ENCODE results near the gene DENND1A. TPM values are rescaled to one million over a fixed set of nuclear protein-coding genes. Genes with fewer than 3 reads are reported as not detected.

DENND1A gene
- total and polyA plus RNA-seq, 2 of the 13 experiments (the other 11 are each of a cell fraction or from before 2014, with no cell fraction given), result 14.8 to 30.1 TPM

- Histone ChIP-seq H3K79me2 (ENCODE audit: insufficient read depth, low read length) (no peaks in the 10 kb centered on the region), H3K36me3 (replicated peaks in 1 of 2; ENCODE audit: control insufficient read depth in 1 of 2, insufficient read depth in 2 of 2, low read length in 2 of 2) (no peaks in the 10 kb centered on the region), H3K4me1 (ENCODE audit: insufficient read depth, low read length) (no peaks in the 10 kb centered on the region), H3K27me3 (ENCODE audit: control insufficient read depth in 1 of 2, insufficient read depth in 2 of 2, low read length in 2 of 2) (peaks cover 0 to 32% of the 10 kb centered on the region in 2 experiments), H2AFZ (ENCODE audit: low read length) (no peak overlapping the region), H3K4me2 (ENCODE audit: low read depth, low read length) (no peak overlapping the region), H3K4me3 (replicated peaks in 1 of 3; ENCODE audit: insufficient read depth in 1 of 3, low read depth in 2 of 3, low read length in 3 of 3) (no peak overlapping the region), H3K9me3 (ENCODE audit: low read length) (no peaks in the 10 kb centered on the region), H3K9ac (ENCODE audit: insufficient read depth, low read depth, low read length) (no peak overlapping the region), H3K27ac (ENCODE audit: extremely low read length, insufficient read depth, low read length) (no peak overlapping the region), H4K20me1 (ENCODE audit: insufficient read depth, low read length) (no peaks in the 10 kb centered on the region)
- in situ Hi-C loops (cut with HindIII; ENCODE audit: extremely low pct_ligation_motif_present, low pct_unique_long_range_greater_than_20kb), result no loop called here
- DNase-seq (ENCODE audit: low spot score) (no peak), FAIRE-seq (no peak), ATAC-seq (no peak)
- ChIA-PET POLR2A (no interaction called here), CTCF (ENCODE audit: low intra/inter-chr PET ratio, low total read pairs) (no interaction called here)
- TF ChIP-seq POLR2A (IDR thresholded peaks at IDR 0.05; ENCODE audit: insufficient read depth in 1 of 2, low read depth in 2 of 2, low read length in 2 of 2) (no peak), JUND (CRISPR knock-in tag; IDR thresholded peaks at IDR 0.05) (no peak), CREM (IDR thresholded peaks at IDR 0.05) (no peak), CREM (CRISPR knock-in tag; IDR thresholded peaks at IDR 0.05) (no peak), ZBTB37 (CRISPR knock-in tag; IDR thresholded peaks at IDR 0.05) (no peak), ZNF17 (CRISPR knock-in tag; IDR thresholded peaks at IDR 0.05) (no peak), E2F2 (CRISPR knock-in tag; IDR thresholded peaks at IDR 0.05; ENCODE audit: borderline replicate concordance) (no peak), HNF4A (CRISPR knock-in tag; IDR thresholded peaks at IDR 0.05) (no peak), MXI1 (IDR thresholded peaks at IDR 0.05; ENCODE audit: borderline replicate concordance, low read depth, low read length) (no peak), ZNF749 (CRISPR knock-in tag; IDR thresholded peaks at IDR 0.05; ENCODE audit: borderline replicate concordance) (no peak), TARDBP (CRISPR knock-in tag; IDR thresholded peaks at IDR 0.05) (no peak), XRCC5 (optimal IDR thresholded peaks at IDR 0.05; ENCODE audit: low read length) (no peak), ZNF264 (CRISPR knock-in tag; IDR thresholded peaks at IDR 0.05) (no peak), NFIB (CRISPR knock-in tag; IDR thresholded peaks at IDR 0.05; ENCODE audit: borderline replicate concordance) (no peak), CHD4 (IDR thresholded peaks at IDR 0.05; ENCODE audit: borderline replicate concordance, low read length) (no peak), ZNF580 (CRISPR knock-in tag; IDR thresholded peaks at IDR 0.05; ENCODE audit: borderline replicate concordance, low read depth) (no peak)
- 39% methylated on average over 8 of the region's 8 CpGs for WGBS (ENCODE audit: low lambda C conversion rate)
- BruUV-seq (replicated peaks), result no TSS peak
- intact Hi-C loops (cut with micrococcal nuclease; ENCODE audit: unreplicated experiment), result no loop called here
Observed at GRCh38 chr9:123965801-123966686, 36.1 kb upstream of the DENND1A start.
